HG02642 (cell line): Measurements from ENCODE around the gene HSF5.
"Not testable (repeated sequence)": the region's sequence is repeated elsewhere in the genome, so short reads cannot be mapped to it uniquely, and the experiment has no call there.

Experiments
- ATAC-seq: cut with Tn5 transposase; IDR thresholded peaks from one replicate; pipeline ENCODE4 v1.9.1; 2021; ENCODE audit warnings: mild to moderate bottlenecking; ENCODE audit not compliant: unreplicated experiment, poor library complexity

HSF5 gene

GRCh38 chr17:58491510-58492045 lies 3.4 kb upstream of the HSF5 start:
- ATAC-seq = no peak

GRCh38 chr17:58488428-58488890 lies 251 bp upstream of the HSF5 start:
- ATAC-seq = no peak

GRCh38 chr17:58484600-58484999 lies 3.6 kb downstream of the HSF5 start:
- no peak for ATAC-seq

- not testable (repeated sequence) for ATAC-seq
Observed at GRCh38 chr17:58481798-58482197, 6.4 kb downstream of the HSF5 start.

GRCh38 chr17:58480090-58480489 lies 8.1 kb downstream of the HSF5 start:
- ATAC-seq = no peak

GRCh38 chr17:58476812-58477211 lies 11.4 kb downstream of the HSF5 start:
- no peak for ATAC-seq

GRCh38 chr17:58475985-58476384 lies 12.2 kb downstream of the HSF5 start:
- ATAC-seq = no peak

- ATAC-seq = no peak
Observed at GRCh38 chr17:58470356-58470755, 17.9 kb downstream of the HSF5 start.

GRCh38 chr17:58468944-58469343 lies 19.3 kb downstream of the HSF5 start:
- no peak for ATAC-seq

- ATAC-seq = no peak
Observed at GRCh38 chr17:58455491-58455890, 32.7 kb downstream of the HSF5 start.

- no peak for ATAC-seq
Observed at GRCh38 chr17:58452738-58453137, 35.5 kb downstream of the HSF5 start.

- ATAC-seq = no peak
Observed at GRCh38 chr17:58447039-58447975, 40.9 kb downstream of the HSF5 start.

- ATAC-seq = no peak
Observed at GRCh38 chr17:58446086-58446485, 42.1 kb downstream of the HSF5 start.

GRCh38 chr17:58436805-58437239 lies 51.4 kb downstream of the HSF5 start:
- ATAC-seq = no peak

- no peak for ATAC-seq
Observed at GRCh38 chr17:58436245-58436644, 52.0 kb downstream of the HSF5 start.

GRCh38 chr17:58432806-58433573 lies 55.2 kb downstream of the HSF5 start:
- no peak for ATAC-seq

- no peak for ATAC-seq
Observed at GRCh38 chr17:58427807-58428206, 60.4 kb downstream of the HSF5 start.

GRCh38 chr17:58421711-58422110 lies 66.5 kb downstream of the HSF5 start:
- ATAC-seq = no peak

GRCh38 chr17:58420827-58421226 lies 67.4 kb downstream of the HSF5 start:
- ATAC-seq = no peak

GRCh38 chr17:58417300-58418092 lies 70.7 kb downstream of the HSF5 start, which contains the start of gene RNF43:
TSS of gene RNF43 (minus strand) at chr17:58417534. CDS start at chr17:58415577, 1,957 bp downstream.
- peak; percentile 98 for ATAC-seq
